BLaER1 treated with 17β-estradiol and CSF1 and Interleukin-3, amounts not matched to agents 10 nM and 100 nM (cell line): ENCODE results near the gene ZHX3.

ENCODE experiments used
- H3K27ac ChIP-seq, 11 experiments: shearing (Covaris generic); formaldehyde crosslinking; 2 replicates each; pipeline ENCODE4 v1.8.1; 2022
- H3K27me3 ChIP-seq, 11 experiments: shearing (Covaris generic); formaldehyde crosslinking; 2 replicates each; pipeline ENCODE4 v1.8.1; 2022
- H3K36me3 ChIP-seq, 11 experiments: shearing (Covaris generic); formaldehyde crosslinking; 2 replicates each; pipeline ENCODE4 v1.8.1; 2022
- H3K4me1 ChIP-seq, 10 experiments: shearing (Covaris generic); formaldehyde crosslinking; 2 replicates each; pipeline ENCODE4 v1.8.1; 2022
- H3K4me2 ChIP-seq, 11 experiments: shearing (Covaris generic); formaldehyde crosslinking; 2 replicates each; pipeline ENCODE4 v1.8.1; 2022
- H3K4me3 ChIP-seq, 10 experiments: shearing (Covaris generic); formaldehyde crosslinking; 2 replicates each; pipeline ENCODE4 v1.8.1; 2022
- H3K9ac ChIP-seq, 11 experiments: shearing (Covaris generic); formaldehyde crosslinking; 2 replicates each; pipeline ENCODE4 v1.8.1; 2022
- H3K9me3 ChIP-seq, 11 experiments: shearing (Covaris generic); formaldehyde crosslinking; replicated peaks in 1 of 11; 2 replicates each; pipeline ENCODE4 v1.8.1; 2022
- H4K20me1 ChIP-seq, 11 experiments: shearing (Covaris generic); formaldehyde crosslinking; 2 replicates each; pipeline ENCODE4 v1.8.1; 2022
- Cebpa-rat ChIP-seq, 11 experiments: shearing (Covaris generic); IDR thresholded peaks; 2 replicates each; pipeline ENCODE4 v1.8.1; 2022

ZHX3 gene

DNA sequence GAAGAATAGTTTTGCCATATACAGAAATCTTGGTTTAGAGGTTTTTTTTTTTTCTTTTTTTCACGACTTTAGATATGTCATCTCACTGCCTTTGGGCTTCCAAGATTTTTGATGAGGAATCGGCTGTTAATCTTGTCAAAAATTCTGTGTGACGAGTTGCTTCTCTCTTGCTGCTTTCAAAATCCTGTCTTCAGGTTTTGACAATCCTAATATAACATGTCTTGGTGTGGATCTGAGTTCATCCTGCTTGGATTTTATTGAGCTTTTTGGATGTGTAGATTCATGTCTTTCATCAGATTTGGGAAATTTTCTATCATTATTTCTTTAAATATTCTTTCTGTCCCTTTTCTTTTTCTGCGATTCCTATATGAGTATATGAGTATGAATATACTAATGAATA is 119.1 kb downstream of the ZHX3 start:
- Histone ChIP-seq H3K27me3 (no peaks in the 10 kb centered on the region), H3K4me1 (peaks cover 0 to 7% (median 0%) of the 10 kb centered on the region in 10 experiments; a peak in 1 of 20 replicates), H3K4me2 (no peak overlapping the region), H4K20me1 (peaks cover 0 to 5% (median 0%) of the 10 kb centered on the region in 11 experiments; a peak in 1 of 22 replicates), H3K9me3 (peaks cover 22 to 35% (median 29%) of the 10 kb centered on the region in 11 experiments), H3K9ac (no peak overlapping the region), H3K27ac (no peak overlapping the region), H3K4me3 (no peak overlapping the region), H3K36me3 (peaks cover 11 to 52% (median 27%) of the 10 kb centered on the region in 11 experiments; a peak in 20 of 22 replicates)
- TF ChIP-seq Cebpa-rat (IDR thresholded peaks at IDR 0.05), result no peak

DNA sequence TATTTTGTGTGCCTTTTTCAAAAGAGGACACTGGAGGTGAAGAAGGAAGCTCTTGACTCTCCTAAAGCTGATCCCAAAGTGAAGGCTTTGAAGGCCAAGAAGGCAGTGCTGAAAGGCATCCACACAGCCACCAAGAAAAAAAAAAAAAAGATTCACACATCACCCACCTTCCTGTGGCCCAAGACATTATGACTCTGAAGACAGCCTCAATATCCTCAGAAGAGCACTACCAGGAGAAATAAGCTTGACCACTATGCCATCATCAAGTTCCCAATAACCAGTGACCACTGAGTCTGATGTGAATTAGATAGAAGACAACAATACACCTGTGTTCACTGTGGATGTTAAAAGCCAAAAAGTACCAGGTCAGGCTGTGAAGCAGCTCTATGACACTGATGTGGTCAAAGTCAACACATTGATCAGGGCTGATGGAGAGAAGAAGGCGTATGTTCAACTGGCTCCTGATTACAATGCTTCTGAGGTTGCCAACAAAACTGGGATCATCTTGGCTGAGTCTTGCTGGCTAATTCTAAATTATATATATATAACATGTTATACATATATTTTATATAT is 120.8 kb downstream of the ZHX3 start:
- no peak overlapping the region for H3K27ac ChIP-seq
- H3K4me1 ChIP-seq, result peaks cover 0 to 7% (median 0%) of the 10 kb centered on the region in 10 experiments; a peak in 1 of 20 replicates
- H4K20me1 ChIP-seq, result no peaks in the 10 kb centered on the region; a peak in 1 of 22 replicates
- H3K9ac ChIP-seq, result no peak overlapping the region
- no peak for TF ChIP-seq Cebpa-rat (IDR thresholded peaks at IDR 0.05)
- no peak overlapping the region for H3K4me3 ChIP-seq
- H3K9me3 ChIP-seq, result peaks cover 34 to 52% (median 43%) of the 10 kb centered on the region in 11 experiments
- peaks cover 13 to 47% (median 29%) of the 10 kb centered on the region in 11 experiments; a peak in 19 of 22 replicates for H3K36me3 ChIP-seq
- H3K4me2 ChIP-seq, result no peak overlapping the region
- H3K27me3 ChIP-seq, result no peaks in the 10 kb centered on the region

DNA sequence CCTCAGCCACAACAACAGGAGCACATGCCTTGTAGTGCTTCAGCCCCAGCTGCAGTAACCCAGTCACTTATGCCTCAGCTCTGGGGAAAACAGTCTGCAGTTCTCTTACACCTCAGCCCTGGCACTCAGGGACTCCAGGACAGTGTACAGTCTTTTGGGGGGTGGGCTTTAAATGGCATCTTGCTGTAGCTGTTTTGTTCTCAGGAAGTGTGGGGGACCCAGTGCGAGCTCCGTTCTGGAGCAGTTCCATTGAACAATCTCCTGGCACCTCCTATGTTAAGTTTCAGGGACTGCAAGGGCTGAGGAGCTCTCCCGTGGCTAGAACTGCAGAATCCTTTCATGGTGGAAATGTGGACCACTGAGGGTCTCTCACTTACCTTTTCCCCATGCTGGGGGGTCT is 125.0 kb downstream of the ZHX3 start:
- Histone ChIP-seq H4K20me1 (no peaks in the 10 kb centered on the region), H3K4me2 (no peak overlapping the region), H3K4me1 (no peaks in the 10 kb centered on the region), H3K9me3 (peaks cover 43 to 64% (median 49%) of the 10 kb centered on the region in 11 experiments), H3K4me3 (no peak overlapping the region), H3K9ac (no peak overlapping the region), H3K27me3 (no peaks in the 10 kb centered on the region), H3K27ac (no peak overlapping the region), H3K36me3 (peaks cover 10 to 32% (median 20%) of the 10 kb centered on the region in 11 experiments; a peak in 20 of 22 replicates)
- TF ChIP-seq Cebpa-rat (IDR thresholded peaks at IDR 0.05), result no peak

DNA sequence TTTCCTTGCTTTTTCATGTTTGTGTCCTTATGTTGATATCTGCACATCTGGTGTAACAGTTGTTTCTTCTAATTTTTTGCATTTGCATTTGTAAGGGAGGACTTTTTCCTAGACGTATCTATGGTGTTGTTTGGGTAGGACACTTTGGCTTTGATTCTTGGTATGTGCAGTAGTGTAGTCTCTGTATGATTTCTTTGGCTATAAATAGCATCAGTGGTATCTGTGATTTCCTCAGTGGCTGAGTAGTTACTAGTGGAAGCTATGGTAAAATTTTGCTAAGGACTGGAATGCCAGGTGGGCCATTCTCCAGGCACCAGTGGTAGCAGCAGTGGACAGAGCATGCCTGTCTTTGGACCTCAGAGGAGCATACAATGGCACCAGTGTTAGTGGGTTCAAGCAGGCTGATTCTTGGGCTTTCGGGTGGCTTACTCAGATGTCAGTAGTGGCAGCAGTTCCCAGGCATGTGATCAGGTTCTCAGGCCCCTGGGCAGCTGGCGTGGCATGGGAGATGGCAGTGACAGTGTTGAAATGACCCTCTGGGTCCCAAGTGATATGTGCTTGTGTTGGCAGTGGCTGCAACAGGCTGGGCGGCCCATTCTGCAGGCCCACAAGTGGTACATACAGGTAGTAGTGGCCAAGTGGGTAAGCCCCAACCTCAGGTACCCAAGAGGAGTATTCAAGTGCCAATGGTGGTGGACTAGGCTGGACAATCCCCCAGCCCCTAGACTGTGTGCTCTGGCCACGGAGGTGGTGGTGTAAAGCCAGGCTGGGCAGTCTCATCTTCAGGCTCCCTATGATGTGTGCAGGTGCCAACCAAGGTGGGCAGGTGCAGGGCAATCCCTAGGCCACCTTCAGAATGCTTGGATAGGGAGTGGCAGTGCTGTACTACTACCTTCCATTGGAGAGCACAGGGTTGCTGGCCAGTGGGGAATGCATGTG is 125.7 kb downstream of the ZHX3 start:
- Histone ChIP-seq H4K20me1 (no peaks in the 10 kb centered on the region; a peak in 1 of 22 replicates), H3K9ac (no peak overlapping the region), H3K4me3 (no peak overlapping the region), H3K36me3 (peaks cover 10 to 32% (median 20%) of the 10 kb centered on the region in 11 experiments; a peak in 20 of 22 replicates), H3K27ac (no peak overlapping the region), H3K9me3 (peaks cover 43 to 66% (median 49%) of the 10 kb centered on the region in 11 experiments), H3K4me2 (no peak overlapping the region), H3K27me3 (no peaks in the 10 kb centered on the region), H3K4me1 (no peaks in the 10 kb centered on the region)
- no peak for TF ChIP-seq Cebpa-rat (IDR thresholded peaks at IDR 0.05)

DNA sequence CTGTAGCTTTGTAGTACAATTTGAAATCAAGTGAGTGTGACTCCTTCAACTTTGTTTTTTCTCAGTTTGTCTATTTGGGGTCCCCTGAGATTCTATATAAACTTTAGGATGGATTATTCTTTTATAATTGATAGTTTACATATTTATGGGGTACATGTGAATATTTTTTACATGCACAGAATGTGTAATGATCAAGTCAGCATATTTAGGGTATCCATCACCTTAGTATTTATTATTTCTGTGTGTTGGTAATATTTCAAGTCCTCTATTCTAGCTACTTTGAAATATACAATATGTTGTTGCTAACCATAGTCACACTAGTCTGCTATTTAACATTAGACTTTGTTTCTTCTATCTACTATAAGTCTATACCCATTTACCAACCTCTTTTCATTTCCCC is 129.9 kb downstream of the ZHX3 start:
- peaks cover 11 to 47% (median 21%) of the 10 kb centered on the region in 11 experiments; a peak in 20 of 22 replicates for H3K36me3 ChIP-seq
- H3K27me3 ChIP-seq, result no peaks in the 10 kb centered on the region
- H3K4me3 ChIP-seq, result no peak overlapping the region
- peaks cover 36 to 51% (median 44%) of the 10 kb centered on the region in 11 experiments for H3K9me3 ChIP-seq
- H3K4me2 ChIP-seq, result no peak overlapping the region
- peaks cover 0 to 24% (median 6%) of the 10 kb centered on the region in 11 experiments; a peak in 6 of 22 replicates for H4K20me1 ChIP-seq
- TF ChIP-seq Cebpa-rat (IDR thresholded peaks at IDR 0.05), result no peak
- no peaks in the 10 kb centered on the region for H3K4me1 ChIP-seq
- no peak overlapping the region for H3K9ac ChIP-seq
- no peak overlapping the region for H3K27ac ChIP-seq

DNA sequence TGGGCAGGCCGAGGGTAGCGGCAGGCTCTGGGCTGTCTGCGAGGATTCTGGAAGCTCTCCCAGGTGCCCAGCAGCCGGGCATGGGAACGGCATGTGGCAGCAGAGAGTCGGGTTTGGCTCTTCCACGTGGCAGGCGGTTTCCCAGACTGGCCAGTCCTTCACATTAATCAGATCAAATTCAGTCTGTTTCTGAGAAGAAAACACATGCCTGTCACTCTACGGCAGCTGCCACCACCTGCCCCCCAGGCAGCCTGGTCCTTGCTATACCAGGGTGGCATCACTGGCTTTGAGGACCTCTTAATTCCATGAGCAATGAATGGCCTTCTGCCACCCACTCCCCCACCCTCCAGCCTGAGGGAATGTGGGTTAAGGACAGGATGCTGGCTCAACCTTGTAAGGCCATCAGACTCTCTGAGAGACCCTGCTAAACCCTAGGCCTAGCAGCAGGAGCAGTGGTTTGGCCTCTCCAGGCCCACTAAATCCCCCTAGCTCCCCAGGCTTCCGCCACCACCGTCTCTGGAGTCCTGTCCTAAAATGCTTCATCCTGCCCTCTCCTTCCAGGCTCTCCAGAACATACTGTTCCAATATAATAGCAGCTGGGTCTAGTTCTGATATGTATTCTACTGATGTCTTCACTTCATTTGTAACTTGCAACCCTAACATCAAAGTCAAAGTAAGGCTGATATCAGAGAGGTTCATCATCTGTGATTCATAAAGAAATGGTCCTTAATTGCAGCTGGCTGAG is 132.3 kb downstream of the ZHX3 start:
- Histone ChIP-seq H4K20me1 (peaks cover 0 to 35% (median 16%) of the 10 kb centered on the region in 11 experiments; a peak in 11 of 22 replicates), H3K36me3 (peaks cover 3 to 47% (median 21%) of the 10 kb centered on the region in 11 experiments; a peak in 15 of 22 replicates), H3K9ac (no peak overlapping the region), H3K27ac (no peak overlapping the region), H3K9me3 (peaks cover 11 to 26% (median 19%) of the 10 kb centered on the region in 11 experiments), H3K4me3 (no peak overlapping the region), H3K4me1 (no peaks in the 10 kb centered on the region), H3K4me2 (no peak overlapping the region), H3K27me3 (no peaks in the 10 kb centered on the region)
- no peak for TF ChIP-seq Cebpa-rat (IDR thresholded peaks at IDR 0.05)

DNA sequence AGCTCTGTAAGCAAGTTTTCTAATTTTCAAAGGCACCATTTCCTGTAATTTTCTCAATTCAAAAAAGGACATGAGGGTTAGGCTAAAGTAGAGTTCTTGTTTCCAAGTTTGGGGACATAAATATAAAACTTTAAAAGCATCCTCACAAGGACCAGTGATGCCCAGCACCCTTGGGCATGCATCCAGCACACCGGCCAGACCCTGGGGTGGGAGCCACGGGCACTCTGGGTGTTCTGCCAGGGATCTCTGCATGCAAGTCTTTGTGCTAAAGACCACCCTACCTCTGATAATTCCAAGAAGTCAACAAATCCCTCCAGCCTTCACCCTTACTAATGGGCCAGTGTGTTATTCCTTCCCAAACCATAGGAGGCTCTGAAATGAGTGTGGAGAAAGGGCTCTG is 133.7 kb downstream of the ZHX3 start:
- no peak for TF ChIP-seq Cebpa-rat (IDR thresholded peaks at IDR 0.05)
- Histone ChIP-seq H3K9ac (no peak overlapping the region), H3K36me3 (peaks cover 0 to 47% (median 17%) of the 10 kb centered on the region in 11 experiments; a peak in 14 of 22 replicates), H4K20me1 (peaks cover 0 to 47% (median 24%) of the 10 kb centered on the region in 11 experiments; a peak in 13 of 22 replicates), H3K4me1 (no peaks in the 10 kb centered on the region), H3K4me2 (no peak overlapping the region), H3K27me3 (no peaks in the 10 kb centered on the region), H3K9me3 (peaks cover 0 to 14% (median 6%) of the 10 kb centered on the region in 11 experiments; a peak in 9 of 22 replicates), H3K4me3 (no peak overlapping the region), H3K27ac (no peak overlapping the region)

DNA sequence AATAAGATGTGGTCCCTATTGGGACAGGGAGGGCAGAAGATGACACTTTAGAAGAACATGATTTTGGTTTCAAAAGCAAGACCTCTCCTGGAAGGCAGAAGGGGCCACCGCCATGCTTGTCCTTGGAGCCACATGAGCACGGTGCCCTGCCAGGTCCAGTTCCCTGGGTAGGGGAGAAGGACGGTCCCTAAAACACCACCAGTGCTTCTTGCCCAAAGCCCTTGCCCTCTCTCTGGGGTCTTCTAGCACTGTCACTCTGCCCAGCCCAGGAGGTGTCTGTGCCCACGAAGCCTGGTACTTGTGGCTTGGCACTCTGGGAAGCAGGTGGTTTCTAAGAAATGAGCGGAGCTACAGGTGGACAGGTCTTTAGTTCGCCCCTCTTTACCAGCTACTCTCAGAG is 134.1 kb downstream of the ZHX3 start:
- no peak overlapping the region for H3K4me3 ChIP-seq
- no peak for TF ChIP-seq Cebpa-rat (IDR thresholded peaks at IDR 0.05)
- no peak overlapping the region for H3K9ac ChIP-seq
- no peak overlapping the region for H3K4me2 ChIP-seq
- no peak overlapping the region for H3K27ac ChIP-seq
- H3K9me3 ChIP-seq, result peaks cover 0 to 10% (median 5%) of the 10 kb centered on the region in 11 experiments; a peak in 7 of 22 replicates
- H3K4me1 ChIP-seq, result no peaks in the 10 kb centered on the region
- peaks cover 0 to 51% (median 28%) of the 10 kb centered on the region in 11 experiments; a peak in 14 of 22 replicates for H4K20me1 ChIP-seq
- no peaks in the 10 kb centered on the region for H3K27me3 ChIP-seq
- H3K36me3 ChIP-seq, result peaks cover 0 to 47% (median 21%) of the 10 kb centered on the region in 11 experiments; a peak in 15 of 22 replicates
